ENCODE measurements around the gene MGAT4A.

- TF ChIP-seq, protein P1, sequence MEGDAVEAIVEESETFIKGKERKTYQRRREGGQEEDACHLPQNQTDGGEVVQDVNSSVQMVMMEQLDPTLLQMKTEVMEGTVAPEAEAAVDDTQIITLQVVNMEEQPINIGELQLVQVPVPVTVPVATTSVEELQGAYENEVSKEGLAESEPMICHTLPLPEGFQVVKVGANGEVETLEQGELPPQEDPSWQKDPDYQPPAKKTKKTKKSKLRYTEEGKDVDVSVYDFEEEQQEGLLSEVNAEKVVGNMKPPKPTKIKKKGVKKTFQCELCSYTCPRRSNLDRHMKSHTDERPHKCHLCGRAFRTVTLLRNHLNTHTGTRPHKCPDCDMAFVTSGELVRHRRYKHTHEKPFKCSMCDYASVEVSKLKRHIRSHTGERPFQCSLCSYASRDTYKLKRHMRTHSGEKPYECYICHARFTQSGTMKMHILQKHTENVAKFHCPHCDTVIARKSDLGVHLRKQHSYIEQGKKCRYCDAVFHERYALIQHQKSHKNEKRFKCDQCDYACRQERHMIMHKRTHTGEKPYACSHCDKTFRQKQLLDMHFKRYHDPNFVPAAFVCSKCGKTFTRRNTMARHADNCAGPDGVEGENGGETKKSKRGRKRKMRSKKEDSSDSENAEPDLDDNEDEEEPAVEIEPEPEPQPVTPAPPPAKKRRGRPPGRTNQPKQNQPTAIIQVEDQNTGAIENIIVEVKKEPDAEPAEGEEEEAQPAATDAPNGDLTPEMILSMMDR (IDR thresholded peaks at IDR 0.05): no peak
- TF ChIP-seq POLR2A (IDR thresholded peaks at IDR 0.05): no peak
These were observed 14.1 kb downstream of the MGAT4A start for GRCh38 chr2:98716786-98717185.
